ENCODE measurements around the gene EGR2. TPM values are rescaled to one million over a fixed set of nuclear protein-coding genes. Genes with fewer than 3 reads are reported as not detected.

Gene EGR2
- total and polyA plus RNA-seq, 10 donors = 0.94 to 16.8 (median 3.2) TPM

DNA sequence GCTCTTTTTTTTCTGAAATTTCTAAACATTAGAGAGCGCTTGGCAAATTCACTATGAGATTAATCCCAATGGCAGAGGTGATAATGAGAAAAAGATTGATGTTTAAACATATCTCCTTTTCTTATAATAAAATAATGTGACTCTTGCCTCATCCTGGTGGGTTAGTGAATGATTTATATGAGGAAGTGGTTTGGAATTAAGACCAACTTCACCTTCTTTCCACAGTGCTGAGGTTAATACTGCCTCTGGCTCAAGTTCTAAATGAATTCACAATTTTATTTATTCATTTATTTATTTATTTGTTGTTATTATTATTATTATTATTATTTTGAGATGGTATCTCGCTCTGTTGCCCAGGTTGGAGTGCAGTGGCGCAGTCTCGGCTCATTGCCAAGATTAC, 52.2 kb downstream of the EGR2 start:
- no peaks in the 10 kb centered on the region for H3K27me3 ChIP-seq (replicated peaks in 1 of 7)
- TF ChIP-seq, protein P1, sequence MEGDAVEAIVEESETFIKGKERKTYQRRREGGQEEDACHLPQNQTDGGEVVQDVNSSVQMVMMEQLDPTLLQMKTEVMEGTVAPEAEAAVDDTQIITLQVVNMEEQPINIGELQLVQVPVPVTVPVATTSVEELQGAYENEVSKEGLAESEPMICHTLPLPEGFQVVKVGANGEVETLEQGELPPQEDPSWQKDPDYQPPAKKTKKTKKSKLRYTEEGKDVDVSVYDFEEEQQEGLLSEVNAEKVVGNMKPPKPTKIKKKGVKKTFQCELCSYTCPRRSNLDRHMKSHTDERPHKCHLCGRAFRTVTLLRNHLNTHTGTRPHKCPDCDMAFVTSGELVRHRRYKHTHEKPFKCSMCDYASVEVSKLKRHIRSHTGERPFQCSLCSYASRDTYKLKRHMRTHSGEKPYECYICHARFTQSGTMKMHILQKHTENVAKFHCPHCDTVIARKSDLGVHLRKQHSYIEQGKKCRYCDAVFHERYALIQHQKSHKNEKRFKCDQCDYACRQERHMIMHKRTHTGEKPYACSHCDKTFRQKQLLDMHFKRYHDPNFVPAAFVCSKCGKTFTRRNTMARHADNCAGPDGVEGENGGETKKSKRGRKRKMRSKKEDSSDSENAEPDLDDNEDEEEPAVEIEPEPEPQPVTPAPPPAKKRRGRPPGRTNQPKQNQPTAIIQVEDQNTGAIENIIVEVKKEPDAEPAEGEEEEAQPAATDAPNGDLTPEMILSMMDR (IDR thresholded peaks at IDR 0.05 in 8 of 11, conservative IDR thresholded peaks at IDR 0.05 in 3 of 11) = no peak
- no peak for TF ChIP-seq POLR2AphosphoS5 (IDR thresholded peaks at IDR 0.05)
- TF ChIP-seq POLR2A (IDR thresholded peaks at IDR 0.05) = no peak
- no peak overlapping the region for H3K4me3 ChIP-seq
- no peaks in the 10 kb centered on the region for H3K36me3 ChIP-seq
- 93 to 99% (median 96%) methylated on average over 4 of the region's 4 CpGs for WGBS, 5 donors
- intact Hi-C loops (cut with DNase I; ENCODE audit: low total_unique reads) = no loop called here
- DNase-seq = no peak
- no peak overlapping the region for H3K27ac ChIP-seq
- H3K9me3 ChIP-seq = no peaks in the 10 kb centered on the region
- peaks cover 0 to 18% (median 11%) of the 10 kb centered on the region in 6 donors for H3K4me1 ChIP-seq

DNA sequence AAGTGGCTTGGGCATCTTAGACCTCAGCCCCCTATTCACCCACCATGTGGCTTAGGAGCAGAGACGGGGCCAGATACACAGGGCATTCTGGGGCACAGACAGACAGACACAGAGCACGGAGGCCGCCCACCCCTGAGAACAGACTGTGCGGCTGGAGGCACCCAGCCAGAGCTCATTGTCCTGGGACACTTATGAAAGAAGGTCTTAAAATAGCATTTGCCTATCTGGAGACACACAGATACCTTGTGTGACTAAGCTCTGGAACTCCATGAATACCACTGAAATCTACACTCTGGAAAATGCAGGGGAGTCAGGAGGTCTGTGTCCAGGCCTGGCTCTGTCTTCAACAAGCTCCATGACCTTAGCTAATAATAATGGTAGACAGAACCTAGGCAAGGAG, 53.0 kb downstream of the EGR2 start:
- WGBS, 5 donors = 86 to 99% (median 95%) methylated on average over 4 of the region's 4 CpGs
- no peak for TF ChIP-seq POLR2AphosphoS5 (IDR thresholded peaks at IDR 0.05)
- TF ChIP-seq, protein P1 (IDR thresholded peaks at IDR 0.05 in 8 of 11, conservative IDR thresholded peaks at IDR 0.05 in 3 of 11) = no peak
- TF ChIP-seq POLR2A (IDR thresholded peaks at IDR 0.05) = no peak
- no peaks in the 10 kb centered on the region for H3K27me3 ChIP-seq (replicated peaks in 1 of 7)
- intact Hi-C loops (cut with DNase I; ENCODE audit: low total_unique reads) = no loop called here
- H3K4me1 ChIP-seq = peaks cover 0 to 18% (median 11%) of the 10 kb centered on the region in 6 donors
- no peak overlapping the region for H3K27ac ChIP-seq
- no peaks in the 10 kb centered on the region for H3K36me3 ChIP-seq
- no peak overlapping the region for H3K4me3 ChIP-seq
- DNase-seq = no peak
- H3K9me3 ChIP-seq = no peaks in the 10 kb centered on the region

Other genes starting within 250 kb of the EGR2 start
- gene ADO, start 11.6 kb downstream of the EGR2 start, total RNA-seq = 10 to 100 TPM; 16.3 to 21.2 (median 19.7) TPM
- 10 to 100 TPM in 2 of 3 donors, 1 to 10 TPM in 1; 9.0 to 12.9 (median 10.3) TPM for gene ADO, start 11.6 kb downstream of the EGR2 start, polyA plus RNA-seq

All from spleen (tissue), 11 donors.